Measurements from ENCODE around the gene TNFRSF1A.

DNA sequence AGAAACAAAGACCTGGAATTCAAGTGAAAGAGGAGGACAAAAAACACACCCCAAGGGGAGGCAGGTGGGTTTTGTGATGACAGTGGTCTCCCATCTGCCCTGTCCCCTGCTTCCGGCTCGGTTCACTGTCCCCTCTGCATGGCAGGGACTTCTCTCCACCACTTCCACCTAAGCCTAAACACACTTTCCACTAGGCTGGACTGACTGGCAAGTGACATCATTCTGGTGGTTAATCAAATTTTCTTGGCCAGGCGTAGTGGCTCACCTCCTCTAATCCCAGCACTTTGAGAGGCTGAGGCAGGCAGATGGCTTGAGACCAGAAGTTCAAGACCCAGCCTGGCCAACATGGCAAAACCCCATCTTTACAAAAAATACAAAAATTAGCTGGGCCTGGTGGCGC is 19.5 kb downstream of the TNFRSF1A start:
- no peak for TF ChIP-seq CTCF (optimal IDR thresholded peaks at IDR 0.05 in 1 of 3, IDR thresholded peaks at IDR 0.05 in 1 of 3, conservative IDR thresholded peaks at IDR 0.05 in 1 of 3; ENCODE audit: extremely low read depth in 1 of 3, insufficient read depth in 2 of 3, low read length in 3 of 3)
- TF ChIP-seq EZH2 (IDR thresholded peaks at IDR 0.05; ENCODE audit: low read length), result no peak

Measured in keratinocyte (primary cell).